Stimulated activated naive B cell treated with anti-CD40 and anti-IgM and Interleukin-4, amounts not matched to agents 10 μg/mL and 1 μg/mL and 100 μg/mL, for 72 hours (primary cell): Measurements from ENCODE around the gene FAM174C.

Source experiments
- ATAC-seq, 2 donors: fragments of 150-1000 bp; cut with Tn5 transposase; replicated peaks; 2 replicates each; pipeline ENCODE4 v1.10.0; 2021; ENCODE audit warnings: moderate library complexity in 1 of 2
- DNase-seq: peaks from one replicate; pipeline ENCODE4 v3.0.0; 2021
- H3K27ac Mint-ChIP-seq: one replicate; pipeline ENCODE4 v1.8.0; 2022; ENCODE audit warnings: mild to moderate bottlenecking, mixed read lengths
- H3K27me3 Mint-ChIP-seq, 2 donors: one replicate each; pipeline ENCODE4 v1.8.0; 2022; ENCODE audit warnings: mixed read lengths in 2 of 2
- H3K36me3 Mint-ChIP-seq, 2 donors: one replicate each; pipeline ENCODE4 v1.8.0; 2022; ENCODE audit warnings: mixed read lengths in 2 of 2, mild to moderate bottlenecking in 1 of 2
- H3K4me1 Mint-ChIP-seq, 2 donors: one replicate each; pipeline ENCODE4 v1.8.0; 2022; ENCODE audit warnings: mixed read lengths in 2 of 2, mild to moderate bottlenecking in 1 of 2
- H3K4me3 Mint-ChIP-seq, 2 donors: one replicate each; pipeline ENCODE4 v1.8.0; 2022; ENCODE audit warnings: mild to moderate bottlenecking in 2 of 2, mixed read lengths in 2 of 2, moderate library complexity in 1 of 2
- H3K9me3 Mint-ChIP-seq, 2 donors: one replicate each; pipeline ENCODE4 v1.8.0; 2022; ENCODE audit warnings: mixed read lengths in 2 of 2, mild to moderate bottlenecking in 1 of 2

Gene FAM174C

DNA sequence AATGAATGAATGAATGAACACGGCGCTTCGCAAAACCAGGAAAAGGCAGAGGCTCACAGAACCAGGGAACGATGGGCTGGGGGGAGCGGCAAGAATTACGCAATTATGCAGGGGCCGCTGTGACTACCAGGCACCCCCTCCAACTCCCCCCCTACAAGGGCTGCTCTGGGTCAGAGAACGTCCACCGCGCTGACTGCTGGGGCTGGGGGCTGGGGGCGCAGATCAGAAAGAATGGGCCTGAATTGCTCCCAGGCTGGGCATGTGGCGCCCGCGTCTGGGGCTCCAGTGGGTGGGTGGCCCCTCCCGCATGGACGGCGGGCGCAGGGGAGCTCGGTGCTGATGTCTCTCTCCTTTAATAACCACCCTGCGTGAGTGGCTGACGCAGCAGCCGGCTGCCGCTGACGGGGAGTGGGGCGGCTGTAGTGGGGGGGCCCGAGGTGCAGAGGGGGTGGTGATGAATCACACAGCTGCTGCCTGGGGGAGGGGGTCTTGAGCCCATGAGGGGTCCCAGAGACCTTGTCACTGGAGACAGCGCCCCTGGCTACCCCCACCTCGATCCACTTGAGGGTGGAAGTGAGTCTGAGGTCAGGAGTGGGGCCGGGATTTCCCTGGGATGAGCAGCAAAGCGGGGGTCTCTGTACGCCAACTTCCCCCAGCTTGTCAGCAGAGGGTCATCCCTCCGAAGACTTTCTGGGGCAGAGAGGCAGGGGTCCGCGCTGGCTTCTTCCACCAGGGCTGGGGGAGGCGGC is 7.7 kb upstream of the FAM174C start:
- ATAC-seq (no peak), DNase-seq (no peak)
- no peaks in the 10 kb centered on the region for H3K27me3 Mint-ChIP-seq

DNA sequence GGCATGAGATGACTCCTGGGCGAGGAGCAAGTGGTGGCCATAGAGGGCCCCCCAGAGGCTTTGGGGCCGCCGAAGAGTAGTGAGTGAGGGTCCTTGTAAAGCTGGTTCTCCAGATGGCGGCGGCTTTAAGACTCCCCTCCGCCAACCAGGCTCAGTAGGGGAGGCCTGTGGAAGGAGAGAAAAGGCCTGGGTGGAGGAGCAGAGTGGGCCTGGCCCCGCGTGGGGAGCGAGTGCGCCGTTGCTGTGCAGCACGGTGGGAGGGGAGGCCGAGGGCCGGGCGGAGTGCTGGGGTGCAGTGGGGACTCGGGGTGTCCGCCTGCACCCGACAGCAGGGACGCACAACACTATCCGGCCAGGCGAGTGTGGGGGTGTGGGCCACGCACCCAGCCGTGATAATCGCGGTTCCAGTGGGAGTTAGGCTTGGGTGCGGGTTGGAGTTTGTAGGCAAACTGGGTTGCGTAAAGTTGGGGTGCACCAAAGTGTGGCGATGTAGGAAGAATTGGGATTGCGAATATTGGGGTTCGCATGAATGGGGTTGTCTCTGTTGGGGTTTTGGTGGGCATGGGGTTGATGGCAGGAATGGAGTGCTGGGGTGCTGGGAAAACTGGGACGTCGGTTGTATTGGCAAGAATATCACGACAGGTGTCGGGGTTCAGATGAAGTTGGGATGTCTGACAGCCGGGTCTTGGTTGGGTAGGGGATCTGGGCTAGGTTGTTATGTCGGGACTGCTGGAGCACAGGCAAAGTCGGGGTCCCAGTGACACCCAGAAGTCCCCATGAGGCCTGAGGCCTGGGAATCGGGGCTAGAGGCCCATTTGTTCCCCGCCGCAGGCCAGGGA is 6.9 kb upstream of the FAM174C start:
- DNase-seq: no peak
- Mint-ChIP-seq H3K36me3 (peaks cover 37 to 46% of the 10 kb centered on the region in 2 donors), H3K4me1 (peaks cover 69 to 89% of the 10 kb centered on the region in 2 donors), H3K4me3 (peak overlapping the region; percentile 86 to 87), H3K9me3 (no peaks in the 10 kb centered on the region), H3K27me3 (no peaks in the 10 kb centered on the region), H3K27ac (peak overlapping the region; percentile 97)
- no peak for ATAC-seq

More for the DNA sequence above, 7.7 kb upstream of the FAM174C start:
- peak overlapping the region; percentile 86 to 87 for H3K4me3 Mint-ChIP-seq
- peaks cover 72 to 89% of the 10 kb centered on the region in 2 donors for H3K4me1 Mint-ChIP-seq
- peaks cover 30 to 44% of the 10 kb centered on the region in 2 donors for H3K36me3 Mint-ChIP-seq
- no peaks in the 10 kb centered on the region for H3K9me3 Mint-ChIP-seq
- peak overlapping the region; percentile 91 for H3K27ac Mint-ChIP-seq

DNA sequence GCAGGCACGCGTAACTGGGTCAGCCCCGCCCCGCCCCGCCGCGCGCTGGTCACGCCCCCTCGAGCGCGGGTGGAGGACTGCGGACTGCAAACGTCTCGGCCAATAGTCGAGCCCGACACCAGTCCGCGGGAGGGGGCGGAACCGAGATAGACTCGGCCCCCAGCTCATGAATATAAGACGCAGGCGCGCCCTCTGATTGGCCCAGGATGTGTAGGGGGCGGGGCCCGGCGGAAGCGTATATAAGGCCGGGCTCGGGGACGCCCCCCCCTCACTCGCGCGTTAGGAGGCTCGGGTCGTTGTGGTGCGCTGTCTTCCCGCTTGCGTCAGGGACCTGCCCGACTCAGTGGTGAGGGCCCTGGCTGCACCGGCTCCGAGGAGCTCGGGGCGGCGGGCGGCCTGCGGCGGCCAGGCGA is 6.3 kb upstream of the FAM174C start, which contains the start of gene CIRBP:
TSS of gene CIRBP (plus strand) at position 268 of the 413 bp plus-strand sequence. CDS start 1,602 bp downstream, outside the sequence.
- Mint-ChIP-seq H3K27ac (peak within 1 kb of the TSS; percentile 97), H3K27me3 (no peaks in the 10 kb centered on the region), H3K4me1 (peaks cover 72 to 89% of the 10 kb centered on the region in 2 donors), H3K4me3 (peak within 1 kb of the TSS; percentile 87 to 90), H3K9me3 (no peaks in the 10 kb centered on the region), H3K36me3 (peaks cover 41 to 50% of the 10 kb centered on the region in 2 donors)
- ATAC-seq (peak; percentile 62 to 69), DNase-seq (peak; percentile 99)

DNA sequence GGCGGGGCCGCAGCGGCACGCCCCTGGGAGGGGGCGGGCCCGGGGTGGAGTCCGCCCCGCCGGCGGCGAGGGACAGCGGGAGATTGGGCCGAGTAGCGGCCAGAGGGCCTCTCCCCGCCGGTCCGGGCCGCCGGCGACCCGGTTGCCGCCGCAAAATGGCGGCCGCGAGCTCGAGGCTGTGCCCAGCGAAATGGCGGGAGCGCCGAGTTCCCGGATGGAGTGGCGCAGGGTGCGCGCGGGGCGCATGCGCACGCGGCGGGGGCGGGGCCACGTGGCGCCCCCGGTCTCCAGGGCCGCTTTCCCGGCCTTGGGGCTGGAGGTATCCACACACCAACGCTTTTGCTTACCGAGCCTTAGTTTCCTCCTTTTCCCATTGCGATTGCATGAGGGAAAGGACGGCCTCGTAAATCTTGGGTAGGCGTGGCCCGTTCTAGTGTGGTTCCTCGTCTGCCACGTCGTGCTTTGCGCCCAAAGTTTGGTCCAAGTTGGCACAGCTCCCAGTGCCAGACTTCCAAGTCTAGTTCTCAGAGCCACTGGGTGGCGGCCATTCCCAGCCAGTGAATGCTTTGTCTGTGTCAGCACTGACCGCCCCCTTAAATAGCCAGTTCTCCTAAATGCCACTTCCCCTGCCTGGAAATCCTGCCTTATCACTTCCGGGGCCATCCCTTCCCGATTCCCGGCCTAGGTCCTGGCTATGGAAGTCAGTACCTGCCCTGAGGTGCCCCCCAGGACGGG is 5.7 kb upstream of the FAM174C start:
- H3K4me3 Mint-ChIP-seq: peak overlapping the region; percentile 84 to 90
- peak overlapping the region; percentile 97 for H3K27ac Mint-ChIP-seq
- ATAC-seq (peak; percentile 22 to 28), DNase-seq (peak; percentile 79)
- H3K36me3 Mint-ChIP-seq: peaks cover 39 to 49% of the 10 kb centered on the region in 2 donors
- no peaks in the 10 kb centered on the region for H3K27me3 Mint-ChIP-seq
- H3K9me3 Mint-ChIP-seq: no peaks in the 10 kb centered on the region
- H3K4me1 Mint-ChIP-seq: peaks cover 68 to 89% of the 10 kb centered on the region in 2 donors

DNA sequence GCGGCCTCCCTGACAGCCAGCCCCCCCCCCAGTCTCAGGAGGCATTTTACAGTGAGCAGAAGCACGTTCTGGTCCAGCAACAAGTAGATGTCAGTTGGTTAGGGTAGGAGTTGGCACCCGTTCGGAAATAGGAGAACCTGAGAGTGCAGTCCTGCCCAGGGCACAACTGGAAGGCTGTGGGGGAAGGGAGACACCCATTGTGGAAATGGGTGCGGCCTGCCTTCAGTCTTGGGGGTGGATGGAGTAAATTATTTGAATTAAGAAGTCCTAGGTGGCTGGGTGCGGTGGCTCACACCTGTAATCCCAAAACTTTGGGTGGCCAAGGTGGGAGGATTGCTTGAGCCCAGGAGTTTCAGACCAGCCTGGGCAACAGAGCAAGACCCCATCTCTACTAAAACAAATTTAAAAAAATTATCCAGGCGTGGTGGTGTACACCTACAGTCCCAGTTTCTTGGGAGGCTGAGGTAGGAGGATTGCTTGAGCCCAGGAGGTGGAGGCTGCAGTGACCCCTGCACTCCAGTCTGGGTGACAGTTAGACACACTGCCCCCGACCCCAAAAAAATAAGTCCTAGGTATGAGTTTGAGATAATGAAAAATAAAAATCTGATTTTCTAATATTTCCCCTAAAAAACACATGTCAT is 5.0 kb upstream of the FAM174C start:
- no peak for ATAC-seq
- Mint-ChIP-seq H3K9me3 (no peaks in the 10 kb centered on the region), H3K27ac (peak overlapping the region; percentile 97), H3K4me1 (peaks cover 63 to 84% of the 10 kb centered on the region in 2 donors), H3K36me3 (peaks cover 42 to 52% of the 10 kb centered on the region in 2 donors), H3K4me3 (peak overlapping the region; percentile 84 to 90), H3K27me3 (no peaks in the 10 kb centered on the region)
- DNase-seq: no peak

DNA sequence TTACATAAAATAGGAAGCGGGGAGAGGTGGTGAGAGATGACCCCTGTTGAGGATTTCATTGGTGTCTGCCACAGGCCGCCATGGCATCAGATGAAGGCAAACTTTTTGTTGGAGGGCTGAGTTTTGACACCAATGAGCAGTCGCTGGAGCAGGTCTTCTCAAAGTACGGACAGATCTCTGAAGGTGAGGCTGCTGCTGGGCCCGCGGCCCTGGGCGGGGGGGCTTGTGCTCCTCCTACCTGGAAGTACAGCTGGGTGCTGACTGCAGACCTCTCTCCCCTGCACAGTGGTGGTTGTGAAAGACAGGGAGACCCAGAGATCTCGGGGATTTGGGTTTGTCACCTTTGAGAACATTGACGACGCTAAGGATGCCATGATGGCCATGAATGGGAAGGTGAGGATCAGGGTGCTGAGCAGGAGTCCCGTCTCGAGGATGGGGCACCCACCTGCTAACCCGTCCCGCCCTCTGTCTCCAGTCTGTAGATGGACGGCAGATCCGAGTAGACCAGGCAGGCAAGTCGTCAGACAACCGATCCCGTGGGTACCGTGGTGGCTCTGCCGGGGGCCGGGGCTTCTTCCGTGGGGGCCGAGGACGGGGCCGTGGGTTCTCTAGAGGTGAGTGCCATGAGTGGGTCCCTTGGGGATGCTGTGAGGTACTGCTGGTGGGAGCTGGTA is 4.3 kb upstream of the FAM174C start:
- Mint-ChIP-seq H3K4me1 (peaks cover 58 to 77% of the 10 kb centered on the region in 2 donors), H3K4me3 (peak overlapping the region; percentile 84 to 90), H3K36me3 (peaks cover 42 to 52% of the 10 kb centered on the region in 2 donors), H3K9me3 (no peaks in the 10 kb centered on the region), H3K27ac (peak overlapping the region; percentile 97), H3K27me3 (no peaks in the 10 kb centered on the region)
- ATAC-seq: no peak
- DNase-seq: no peak

DNA sequence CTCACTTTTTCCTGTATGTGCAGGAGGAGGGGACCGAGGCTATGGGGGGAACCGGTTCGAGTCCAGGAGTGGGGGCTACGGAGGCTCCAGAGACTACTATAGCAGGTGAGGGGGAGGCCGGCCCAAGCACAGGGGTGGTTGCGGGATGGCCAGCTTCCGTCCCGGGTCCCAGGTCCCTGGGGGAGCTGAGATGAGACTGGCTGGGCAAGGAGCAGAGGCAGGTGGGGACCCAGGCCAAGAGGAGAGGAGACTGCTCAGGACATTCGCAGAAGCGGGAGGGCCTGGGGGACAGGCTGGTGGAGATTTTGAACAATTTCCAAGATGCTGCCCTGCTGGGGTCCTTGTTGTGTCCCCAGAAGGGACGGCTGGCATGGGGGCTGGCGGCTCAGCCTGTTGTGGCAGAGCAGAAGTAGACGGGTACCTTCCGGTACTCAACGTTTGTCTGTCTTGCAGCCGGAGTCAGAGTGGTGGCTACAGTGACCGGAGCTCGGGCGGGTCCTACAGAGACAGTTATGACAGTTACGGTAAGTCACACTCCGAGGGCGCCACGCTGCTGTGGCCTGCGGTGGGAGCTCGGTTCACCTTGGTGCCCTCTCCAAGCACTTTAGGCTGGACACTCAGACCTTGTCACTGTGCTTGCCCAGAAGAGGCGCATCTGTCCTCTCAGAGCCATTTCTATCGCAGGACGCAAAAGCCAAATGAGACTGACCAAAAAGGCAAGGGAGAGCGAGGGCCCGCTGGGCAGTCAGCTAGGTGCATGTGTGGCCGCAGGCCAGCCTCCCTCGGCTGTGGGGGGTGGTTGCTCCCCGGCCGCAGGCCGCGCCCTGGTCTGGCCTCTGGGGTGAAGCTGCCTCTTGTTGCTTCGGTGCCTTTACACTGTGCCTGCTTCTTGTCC is 3.6 kb upstream of the FAM174C start:
- no peak for ATAC-seq
- Mint-ChIP-seq H3K36me3 (peaks cover 46 to 57% of the 10 kb centered on the region in 2 donors), H3K4me3 (peak overlapping the region; percentile 84 to 90), H3K27ac (peak overlapping the region; percentile 97), H3K9me3 (no peaks in the 10 kb centered on the region), H3K27me3 (no peaks in the 10 kb centered on the region), H3K4me1 (peaks cover 59 to 79% of the 10 kb centered on the region in 2 donors)
- no peak for DNase-seq

DNA sequence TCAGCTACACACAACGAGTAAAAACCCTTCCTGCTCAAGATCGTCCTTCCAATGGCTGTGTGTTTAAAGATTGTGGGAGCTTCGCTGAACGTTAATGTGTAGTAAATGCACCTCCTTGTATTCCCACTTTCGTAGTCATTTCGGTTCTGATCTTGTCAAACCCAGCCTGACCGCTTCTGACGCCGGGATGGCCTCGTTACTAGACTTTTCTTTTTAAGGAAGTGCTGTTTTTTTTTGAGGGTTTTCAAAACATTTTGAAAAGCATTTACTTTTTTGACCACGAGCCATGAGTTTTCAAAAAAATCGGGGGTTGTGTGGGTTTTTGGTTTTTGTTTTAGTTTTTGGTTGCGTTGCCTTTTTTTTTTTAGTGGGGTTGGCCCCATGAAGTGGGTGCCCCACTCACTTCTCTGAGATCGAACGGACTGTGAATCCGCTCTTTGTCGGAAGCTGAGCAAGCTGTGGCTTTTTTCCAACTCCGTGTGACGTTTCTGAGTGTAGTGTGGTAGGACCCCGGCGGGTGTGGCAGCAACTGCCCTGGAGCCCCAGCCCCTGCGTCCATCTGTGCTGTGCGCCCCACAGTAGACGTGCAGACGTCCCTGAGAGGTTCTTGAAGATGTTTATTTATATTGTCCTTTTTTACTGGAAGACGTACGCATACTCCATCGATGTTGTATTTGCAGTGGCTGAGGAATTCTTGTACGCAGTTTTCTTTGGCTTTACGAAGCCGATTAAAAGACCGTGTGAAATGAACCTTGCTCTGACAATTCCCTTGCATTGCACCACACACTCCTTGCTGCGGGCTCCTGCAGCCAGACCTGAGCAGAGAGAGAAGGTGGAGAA is 2.7 kb upstream of the FAM174C start:
- peak overlapping the region; percentile 6 to 25 for H3K4me3 Mint-ChIP-seq
- peaks cover 49 to 59% of the 10 kb centered on the region in 2 donors for H3K36me3 Mint-ChIP-seq
- ATAC-seq (no peak), DNase-seq (no peak)
- no peaks in the 10 kb centered on the region for H3K27me3 Mint-ChIP-seq
- peaks cover 55 to 79% of the 10 kb centered on the region in 2 donors for H3K4me1 Mint-ChIP-seq
- peak overlapping the region; percentile 25 for H3K27ac Mint-ChIP-seq
- no peaks in the 10 kb centered on the region for H3K9me3 Mint-ChIP-seq

DNA sequence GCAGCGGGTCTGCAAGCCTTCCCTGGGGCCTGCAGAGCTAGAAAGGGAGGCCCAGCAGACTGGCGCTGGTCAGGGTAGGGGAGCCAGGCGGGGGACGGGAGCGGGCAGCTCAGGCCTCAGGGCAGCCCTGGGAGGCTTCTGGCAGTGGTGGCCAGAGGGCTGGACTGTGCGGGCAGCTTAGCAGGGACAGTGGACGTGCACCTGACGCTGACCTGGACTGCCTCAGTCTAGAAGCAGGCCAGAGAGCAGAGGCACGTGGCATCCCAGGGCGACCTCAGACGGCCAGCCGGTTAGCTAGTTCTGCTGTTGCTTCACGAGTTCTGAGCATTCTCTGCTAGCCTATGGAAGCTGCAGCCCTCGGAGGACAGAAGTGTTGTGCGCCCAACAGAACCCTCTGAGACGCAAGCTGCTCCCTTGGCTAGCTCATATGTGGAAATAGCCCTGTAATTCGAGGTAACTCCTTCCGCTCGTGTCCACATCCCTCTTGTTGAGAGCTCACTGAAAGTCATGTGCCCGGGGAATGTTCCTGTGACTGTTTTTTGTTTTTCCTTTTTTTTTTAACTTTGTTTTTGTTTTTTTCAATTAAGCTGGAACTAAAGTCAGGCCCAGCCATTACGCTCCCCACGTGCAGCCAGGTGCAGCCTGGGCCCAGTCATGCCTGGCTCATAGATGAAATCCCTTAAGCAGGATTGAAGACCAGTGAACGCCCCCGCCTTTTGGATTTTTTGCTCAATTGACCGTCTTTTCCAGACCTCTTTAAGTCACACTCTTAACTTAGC is 1.9 kb upstream of the FAM174C start:
- DNase-seq: no peak
- Mint-ChIP-seq H3K27ac (peak overlapping the region; percentile 84), H3K4me3 (peak overlapping the region; percentile 75 to 93), H3K9me3 (no peaks in the 10 kb centered on the region), H3K27me3 (no peaks in the 10 kb centered on the region), H3K4me1 (peaks cover 51 to 78% of the 10 kb centered on the region in 2 donors), H3K36me3 (peaks cover 55 to 65% of the 10 kb centered on the region in 2 donors)
- no peak for ATAC-seq

DNA sequence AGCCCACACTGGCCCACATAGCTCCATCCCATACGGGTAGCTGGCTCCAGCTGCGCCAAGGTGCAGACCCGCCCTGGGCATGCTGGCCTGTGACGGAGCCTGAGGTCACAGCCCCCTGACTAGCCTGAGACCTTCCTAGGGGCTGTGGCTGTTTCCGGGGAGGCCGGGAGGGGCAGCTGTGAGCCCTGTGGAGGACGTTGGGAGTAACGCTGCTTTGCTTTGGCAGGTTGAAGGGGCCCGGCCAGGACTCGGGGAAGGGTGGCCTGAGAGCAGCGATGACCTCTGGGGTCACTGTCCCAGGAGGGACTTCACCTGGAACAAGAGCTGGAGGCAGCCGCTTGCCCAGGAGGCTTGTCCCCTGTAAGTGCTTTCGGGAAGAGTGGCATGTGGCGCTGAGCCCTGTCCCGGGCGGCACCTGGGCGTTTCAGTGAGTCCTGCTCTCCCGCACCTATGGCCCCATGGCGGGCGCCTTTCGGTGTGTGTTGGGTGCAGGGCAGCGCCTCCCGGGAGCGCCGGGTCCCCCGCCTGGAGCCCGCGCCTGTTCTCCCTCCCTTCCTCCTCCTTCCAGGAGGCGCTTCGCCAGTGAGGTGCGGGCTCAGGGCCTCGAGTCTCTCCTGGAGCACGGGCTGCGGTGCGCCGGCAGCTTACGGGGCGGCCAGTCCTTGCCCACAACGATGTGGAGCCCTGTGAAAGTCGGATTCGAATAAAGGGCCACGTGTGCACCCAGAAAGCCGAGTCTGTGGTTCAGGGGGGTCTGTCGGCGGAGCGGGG is 1.1 kb upstream of the FAM174C start:
- DNase-seq (no peak), ATAC-seq (no peak)
- Mint-ChIP-seq H3K27ac (peak overlapping the region; percentile 96), H3K27me3 (no peaks in the 10 kb centered on the region), H3K36me3 (peaks cover 58 to 67% of the 10 kb centered on the region in 2 donors), H3K9me3 (no peaks in the 10 kb centered on the region), H3K4me3 (peak overlapping the region; percentile 87 to 93), H3K4me1 (peaks cover 46 to 71% of the 10 kb centered on the region in 2 donors)
